Gastrocnemius medialis (tissue), 4 donors: Measurements from ENCODE around the gene HBA1.
"Not testable (repeated sequence)": the region's sequence is repeated elsewhere in the genome, so short reads cannot be mapped to it uniquely, and the experiment has no call there.

ENCODE experiments used
- CTCF ChIP-seq, 5 experiments: fragments of 450-650 bp in 3 of 5; fragments of 200-600 bp in 2 of 5; sonication (generic) in 2 of 5; IDR thresholded peaks in 4 of 5; conservative IDR thresholded peaks in 1 of 5; 1 replicate in 4 of 5; 2 replicates in 1 of 5; pipeline ENCODE4 v1.5.1; 2016 to 2019; ENCODE audit warnings: antibody characterized with exemption in 5 of 5, mild to moderate bottlenecking in 3 of 5, moderate library complexity in 3 of 5
- POLR2A ChIP-seq, 2 donors: fragments of 450-650 bp; IDR thresholded peaks; one replicate each; pipeline ENCODE4 v1.6.1; 2017; ENCODE audit warnings: antibody characterized with exemption in 2 of 2, mild to moderate bottlenecking in 2 of 2, moderate library complexity in 2 of 2

GRCh38 chr16:172374-172941 is 4.0 kb upstream of the HBA1 start, which contains the start of gene HBA2:
- not testable (repeated sequence) for TF ChIP-seq CTCF (IDR thresholded peaks at IDR 0.05 in 4 of 5, conservative IDR thresholded peaks at IDR 0.05 in 1 of 5); POLR2A (IDR thresholded peaks at IDR 0.05)
